Keratinocyte (primary cell): ENCODE measurements around the gene TYSND1. TPM values are rescaled to one million over a fixed set of nuclear protein-coding genes. Genes with fewer than 3 reads are reported as not detected.

ENCODE experiments used
- DNase-seq: peaks from one replicate; pipeline ENCODE4 v3.0.0-alpha.2; 2011; ENCODE audit warnings: low read depth, missing footprints, low spot score
- FAIRE-seq: peaks from 2 replicates; lab custom pipeline; 2011; peaks lifted over from hg19 to GRCh38; lab: Jason Lieb, UNC
- H2AFZ ChIP-seq: 2 replicates; pipeline ENCODE4 v1.6.0; 2012; ENCODE audit warnings: low read length, control low read depth, inconsistent platforms; ENCODE audit not compliant: control insufficient read depth
- H3K27ac ChIP-seq: 2 replicates; pipeline ENCODE4 v1.5.1; 2011; ENCODE audit warnings: low read length; ENCODE audit not compliant: control insufficient read depth, insufficient read depth
- H3K27me3 ChIP-seq: 3 replicates; pipeline ENCODE4 v1.6.0; 2011; ENCODE audit warnings: low read length; ENCODE audit not compliant: control insufficient read depth, insufficient read depth; ENCODE audit errors: extremely low read depth
- H3K36me3 ChIP-seq, 2 experiments: 2 replicates in 1 of 2; 3 replicates in 1 of 2; pipeline ENCODE4 v1.5.1; 2011; ENCODE audit warnings: low read length in 2 of 2, mild to moderate bottlenecking in 1 of 2; ENCODE audit not compliant: control insufficient read depth in 2 of 2, insufficient read depth in 2 of 2; ENCODE audit errors: extremely low read depth in 1 of 2
- H3K4me1 ChIP-seq: 3 replicates; pipeline ENCODE4 v1.5.1; 2011; ENCODE audit warnings: low read length; ENCODE audit not compliant: control insufficient read depth, insufficient read depth; ENCODE audit errors: extremely low read depth
- H3K4me2 ChIP-seq: 3 replicates; pipeline ENCODE4 v1.6.0; 2011; ENCODE audit warnings: low read depth, low read length; ENCODE audit not compliant: control insufficient read depth, insufficient read depth; ENCODE audit errors: extremely low read depth
- H3K4me3 ChIP-seq, 3 experiments: fragments of 200-600 bp in 1 of 3; sonication (generic) in 1 of 3; 2 replicates in 2 of 3; 3 replicates in 1 of 3; pipeline ENCODE4 v1.5.1; 2011 to 2016; ENCODE audit warnings: low read length in 3 of 3, mild to moderate bottlenecking in 3 of 3, control low read depth in 2 of 3, inconsistent platforms in 1 of 3, low read depth in 1 of 3, mixed read lengths in 1 of 3, mixed run types in 1 of 3, moderate library complexity in 1 of 3; ENCODE audit not compliant: control insufficient read depth in 2 of 3, insufficient read depth in 2 of 3; ENCODE audit errors: extremely low read depth in 1 of 3
- H3K79me2 ChIP-seq: 2 replicates; pipeline ENCODE4 v1.6.0; 2012; ENCODE audit warnings: low read length; ENCODE audit not compliant: control insufficient read depth, insufficient read depth
- H3K9ac ChIP-seq: 3 replicates; pipeline ENCODE4 v1.6.0; 2011; ENCODE audit warnings: low read length; ENCODE audit not compliant: control insufficient read depth, insufficient read depth; ENCODE audit errors: extremely low read depth
- H3K9me1 ChIP-seq: 3 replicates; pipeline ENCODE4 v1.6.0; 2011; ENCODE audit warnings: low read length; ENCODE audit not compliant: control insufficient read depth, insufficient read depth; ENCODE audit errors: extremely low read depth
- H3K9me3 ChIP-seq: 2 replicates; pipeline ENCODE4 v1.5.1; 2012; ENCODE audit warnings: low read depth, low read length; ENCODE audit not compliant: control insufficient read depth
- H4K20me1 ChIP-seq: 3 replicates; pipeline ENCODE4 v1.6.0; 2011; ENCODE audit warnings: low read length; ENCODE audit not compliant: control insufficient read depth, insufficient read depth; ENCODE audit errors: extremely low read depth
- CTCF ChIP-seq, 3 experiments: IDR thresholded peaks in 1 of 3; conservative IDR thresholded peaks in 1 of 3; optimal IDR thresholded peaks in 1 of 3; 2 replicates in 2 of 3; 3 replicates in 1 of 3; pipeline versions ENCODE3 to v1.5.1; 2011; ENCODE audit warnings: low read length in 3 of 3, mild to moderate bottlenecking in 3 of 3, moderate library complexity in 2 of 3, control low read depth in 1 of 3, inconsistent platforms in 1 of 3; ENCODE audit not compliant: insufficient read depth in 2 of 3; ENCODE audit errors: extremely low read depth in 1 of 3
- EZH2 ChIP-seq: IDR thresholded peaks from one replicate; pipeline ENCODE4 v1.6.1; 2012; ENCODE audit warnings: inconsistent platforms, mild to moderate bottlenecking, low read length, moderate library complexity
- dilution Hi-C: fragments of 300-500 bp; cut with MboI; formaldehyde crosslinking; loops from one replicate; pipeline ENCODE4 v1.7.0; 2020; ENCODE audit warnings: low sequenced_read_pairs; ENCODE audit not compliant: extremely low pct_ligation_motif_present
- polyA plus RNA-seq, 5 experiments: library from polyadenylated mRNA; depleted of rRNA in 3 of 5; stranded (reverse) in 3 of 5; stranded (forward) in 1 of 5; unstranded in 1 of 5; fragments of >200 nt; gene quantifications; 1 replicate in 1 of 5; 2 replicates in 3 of 5; 3 replicates in 1 of 5; pipeline versions ENCODE4 v1.2.1 to v1.2.3, GENCODE V29; 2011 to 2012; ENCODE audit warnings: missing spikeins in 2 of 5, low read depth in 1 of 5, low replicate concordance in 1 of 5

Gene TYSND1
- polyA plus RNA-seq, 1 donor (not counting 4 experiments of a cell fraction or from before 2014, with no cell fraction given) = 9.9 TPM

DNA sequence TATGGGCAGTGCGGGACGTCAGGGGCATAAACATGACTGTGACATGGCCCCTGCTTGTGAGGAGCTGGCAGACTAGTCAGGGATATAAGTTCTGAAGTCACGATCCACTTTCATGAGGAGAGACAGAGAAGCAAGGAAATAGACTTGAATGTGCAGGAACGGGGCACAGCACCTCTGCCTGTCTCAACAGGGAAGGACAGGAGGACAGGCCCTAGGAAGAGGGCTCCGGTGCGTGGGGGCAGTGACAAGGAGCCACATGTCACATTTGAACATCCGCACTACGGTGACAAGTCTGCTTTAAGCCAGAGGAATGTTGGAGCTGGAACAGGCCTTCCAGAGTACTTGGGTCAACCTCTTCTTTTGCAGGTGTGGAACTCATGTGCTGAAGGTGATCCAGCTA lies 43.6 kb upstream of the TYSND1 start:
- no peaks in the 10 kb centered on the region for H3K9me1 ChIP-seq
- FAIRE-seq (no peak), DNase-seq (no peak)
- H3K36me3 ChIP-seq = no peaks in the 10 kb centered on the region
- no peaks in the 10 kb centered on the region for H3K27me3 ChIP-seq
- TF ChIP-seq CTCF (optimal IDR thresholded peaks at IDR 0.05 in 1 of 3, IDR thresholded peaks at IDR 0.05 in 1 of 3, conservative IDR thresholded peaks at IDR 0.05 in 1 of 3; ENCODE audit: extremely low read depth in 1 of 3, insufficient read depth in 2 of 3, low read length in 3 of 3) (no peak), EZH2 (no peak)
- H3K27ac ChIP-seq = no peak overlapping the region
- no peaks in the 10 kb centered on the region for H3K9me3 ChIP-seq
- dilution Hi-C loops = no loop called here
- H4K20me1 ChIP-seq = no peaks in the 10 kb centered on the region
- no peak overlapping the region for H3K4me2 ChIP-seq
- no peak overlapping the region for H2AFZ ChIP-seq
- H3K4me1 ChIP-seq = peaks cover 39% of the 10 kb centered on the region
- no peak overlapping the region for H3K9ac ChIP-seq
- H3K79me2 ChIP-seq = no peaks in the 10 kb centered on the region
- H3K4me3 ChIP-seq = no peak overlapping the region

DNA sequence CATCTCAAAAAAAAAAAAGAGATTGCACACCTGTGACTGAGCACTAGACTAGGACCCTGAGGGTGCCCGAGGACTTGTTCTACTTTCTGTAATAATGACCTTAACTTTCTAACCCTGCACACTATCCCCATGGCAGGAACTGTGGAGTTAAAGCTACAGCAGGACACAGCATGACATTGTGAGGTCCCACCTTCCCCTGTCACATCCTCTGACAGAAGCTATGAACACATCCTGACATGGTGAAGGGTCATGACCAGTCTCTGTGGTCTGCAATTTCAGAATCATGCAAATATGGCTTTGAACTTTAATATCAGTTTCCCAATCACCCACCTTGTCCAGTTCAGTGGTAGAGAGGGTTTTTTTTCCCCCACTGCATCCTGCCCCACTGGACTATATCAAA lies 42.3 kb upstream of the TYSND1 start:
- no peak for TF ChIP-seq EZH2
- no peak for TF ChIP-seq CTCF (optimal IDR thresholded peaks at IDR 0.05 in 1 of 3, IDR thresholded peaks at IDR 0.05 in 1 of 3, conservative IDR thresholded peaks at IDR 0.05 in 1 of 3; ENCODE audit: extremely low read depth in 1 of 3, insufficient read depth in 2 of 3, low read length in 3 of 3)
- DNase-seq = no peak
- H3K4me1 ChIP-seq = peaks cover 34% of the 10 kb centered on the region
- H3K27me3 ChIP-seq = no peaks in the 10 kb centered on the region
- no peak overlapping the region for H3K27ac ChIP-seq
- no peaks in the 10 kb centered on the region for H3K9me3 ChIP-seq
- H3K4me3 ChIP-seq = no peak overlapping the region
- no peaks in the 10 kb centered on the region for H3K9me1 ChIP-seq
- H2AFZ ChIP-seq = no peak overlapping the region
- no peak for FAIRE-seq
- H3K79me2 ChIP-seq = no peaks in the 10 kb centered on the region
- H3K9ac ChIP-seq = no peak overlapping the region
- dilution Hi-C loops = no loop called here
- H3K36me3 ChIP-seq = no peaks in the 10 kb centered on the region
- no peaks in the 10 kb centered on the region for H4K20me1 ChIP-seq
- H3K4me2 ChIP-seq = no peak overlapping the region
